ENCODE measurements around the gene KCNN2. TPM values are rescaled to one million over a fixed set of nuclear protein-coding genes. Genes with fewer than 3 reads are reported as not detected.

Gene KCNN2
- total RNA-seq, 1 donor from 2014 or later: 0.88 TPM

GRCh38 chr5:114363837-114364236, 2.0 kb downstream of the KCNN2 start:
- Histone ChIP-seq H3K36me3 (ENCODE audit: control insufficient read depth, insufficient read depth, low read length) (no peaks in the 10 kb centered on the region), H3K27me3 (ENCODE audit: control insufficient read depth, insufficient read depth, low read length) (peaks cover 45% of the 10 kb centered on the region), H3K4me3 (ENCODE audit: low read depth, low read length) (no peak overlapping the region)
- no peak for DNase-seq (ENCODE audit: low read depth)
- TF ChIP-seq CTCF (IDR thresholded peaks at IDR 0.05; ENCODE audit: insufficient read depth, low read length, poor library complexity, severe bottlenecking): no peak

GRCh38 chr5:114367029-114367428, 5.2 kb downstream of the KCNN2 start:
- TF ChIP-seq CTCF (IDR thresholded peaks at IDR 0.05; ENCODE audit: insufficient read depth, low read length, poor library complexity, severe bottlenecking): no peak
- Histone ChIP-seq H3K4me3 (ENCODE audit: low read depth, low read length) (no peak overlapping the region), H3K36me3 (ENCODE audit: control insufficient read depth, insufficient read depth, low read length) (no peaks in the 10 kb centered on the region), H3K27me3 (ENCODE audit: control insufficient read depth, insufficient read depth, low read length) (peaks cover 24% of the 10 kb centered on the region)
- no peak for DNase-seq (ENCODE audit: low read depth)

GRCh38 chr5:114369680-114370417, 8.0 kb downstream of the KCNN2 start:
- TF ChIP-seq CTCF (IDR thresholded peaks at IDR 0.05; ENCODE audit: insufficient read depth, low read length, poor library complexity, severe bottlenecking): no peak
- DNase-seq (ENCODE audit: low read depth): no peak
- H3K36me3 ChIP-seq (ENCODE audit: control insufficient read depth, insufficient read depth, low read length): no peaks in the 10 kb centered on the region
- H3K4me3 ChIP-seq (ENCODE audit: low read depth, low read length): no peak overlapping the region
- peaks cover 2% of the 10 kb centered on the region for H3K27me3 ChIP-seq (ENCODE audit: control insufficient read depth, insufficient read depth, low read length)

GRCh38 chr5:114377050-114377844, 15.4 kb downstream of the KCNN2 start:
- no peak for DNase-seq (ENCODE audit: low read depth)
- Histone ChIP-seq H3K36me3 (ENCODE audit: control insufficient read depth, insufficient read depth, low read length) (no peaks in the 10 kb centered on the region), H3K4me3 (ENCODE audit: low read depth, low read length) (no peak overlapping the region), H3K27me3 (ENCODE audit: control insufficient read depth, insufficient read depth, low read length) (no peaks in the 10 kb centered on the region)
- no peak for TF ChIP-seq CTCF (IDR thresholded peaks at IDR 0.05; ENCODE audit: insufficient read depth, low read length, poor library complexity, severe bottlenecking)

- DNase-seq (ENCODE audit: low read depth): no peak
- no peak for TF ChIP-seq CTCF (IDR thresholded peaks at IDR 0.05; ENCODE audit: insufficient read depth, low read length, poor library complexity, severe bottlenecking)
- Histone ChIP-seq H3K4me3 (ENCODE audit: low read depth, low read length) (no peak overlapping the region), H3K27me3 (ENCODE audit: control insufficient read depth, insufficient read depth, low read length) (no peaks in the 10 kb centered on the region), H3K36me3 (ENCODE audit: control insufficient read depth, insufficient read depth, low read length) (no peaks in the 10 kb centered on the region)
Observed at GRCh38 chr5:114377946-114378345, 16.1 kb downstream of the KCNN2 start.
